Activated effector memory CD4-positive, alpha-beta T cell treated with anti-CD3 and anti-CD28 coated beads, Interleukin-2, amount 50 U/mL, for 16 hours (primary cell): ENCODE measurements around the gene MBD1.
"Not testable (repeated sequence)": the region's sequence is repeated elsewhere in the genome, so short reads cannot be mapped to it uniquely, and the experiment has no call there.

ENCODE experiments used
- DNase-seq: peaks from one replicate; pipeline ENCODE4 v3.0.0-alpha.2; 2020

The MBD1 gene

DNA sequence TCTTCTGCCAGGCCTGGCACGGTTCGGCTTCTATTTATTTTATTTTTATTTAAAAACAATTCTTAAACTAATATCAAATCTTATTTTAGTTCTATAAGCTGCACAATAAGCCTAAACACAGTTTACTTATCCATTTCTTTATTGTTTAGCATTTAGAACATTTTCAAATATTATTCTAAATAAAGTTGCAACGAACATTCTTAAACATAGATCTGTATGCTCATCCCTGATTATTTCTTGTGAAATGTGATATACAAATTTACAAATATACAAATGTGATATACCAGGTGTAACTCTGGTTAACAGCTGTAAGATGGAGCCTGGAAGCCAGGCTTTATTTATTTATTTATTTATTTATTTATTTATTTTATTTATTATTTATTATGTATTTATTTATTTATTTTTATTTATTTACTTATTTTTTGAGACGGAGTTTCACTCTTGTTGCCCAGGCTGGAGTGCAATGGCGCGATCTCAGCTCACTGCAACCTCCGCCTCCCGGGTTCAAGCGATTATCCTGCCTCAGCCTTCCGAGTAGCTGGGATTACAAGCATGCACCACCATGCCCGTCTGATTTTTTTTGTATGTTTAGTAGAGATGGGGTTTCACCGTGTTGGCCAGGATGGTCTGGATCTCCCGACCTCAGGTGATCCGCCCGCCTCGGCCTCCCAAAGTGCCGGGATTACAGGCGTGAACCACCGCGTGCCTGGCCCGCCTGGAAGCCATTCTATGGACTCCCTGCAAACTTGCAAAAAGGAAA, 7.2 kb upstream of the MBD1 start:
- DNase-seq: not testable (repeated sequence)

DNA sequence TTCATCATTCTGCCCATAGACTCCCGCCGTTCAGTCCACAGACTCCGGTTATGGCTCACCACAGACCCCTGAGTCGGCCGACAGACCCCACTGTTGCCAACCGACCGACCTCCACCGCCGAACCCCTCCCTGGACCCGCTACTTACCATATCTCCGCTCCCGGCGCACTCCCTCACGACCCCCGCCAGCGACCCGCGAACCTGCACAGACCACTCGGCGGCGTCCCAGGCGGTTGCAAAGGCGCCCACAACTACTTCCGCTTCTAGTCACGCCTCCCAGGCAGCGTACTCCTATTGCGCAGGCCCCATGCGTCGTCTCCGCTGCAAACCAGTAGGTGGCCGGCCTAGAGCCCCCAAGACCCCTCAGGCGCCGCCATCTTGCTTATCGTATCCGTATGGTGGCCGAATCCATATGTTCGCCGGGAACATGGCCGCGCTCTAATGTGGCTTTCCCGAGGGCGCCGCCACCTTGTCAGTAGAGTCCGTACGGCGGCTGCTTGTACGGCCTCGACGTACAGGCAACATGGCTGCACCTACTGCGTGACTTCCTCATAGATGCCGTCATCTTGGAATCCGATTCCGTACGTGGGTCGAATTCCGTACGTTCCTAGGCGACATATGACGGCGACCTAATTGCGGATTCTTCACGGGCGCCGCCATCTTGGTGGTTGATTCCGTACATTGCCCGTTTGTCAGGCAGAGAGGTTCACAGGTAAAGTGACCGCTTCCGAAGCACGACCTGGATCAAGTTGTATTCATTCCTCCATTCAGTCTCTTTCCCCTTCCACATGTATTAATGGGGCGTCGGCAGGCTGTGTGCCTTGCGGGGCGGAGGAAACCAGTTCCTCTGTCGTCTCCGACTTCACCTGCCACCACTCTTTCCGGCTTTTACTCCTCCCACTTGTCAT, 6.4 kb upstream of the MBD1 start, which contains the start of gene CXXC1:
CXXC1 (minus strand) TSS at position 252 of the 907 bp plus-strand sequence; CDS start at position 149, 103 bp downstream.
- peak; percentile 99 for DNase-seq

DNA sequence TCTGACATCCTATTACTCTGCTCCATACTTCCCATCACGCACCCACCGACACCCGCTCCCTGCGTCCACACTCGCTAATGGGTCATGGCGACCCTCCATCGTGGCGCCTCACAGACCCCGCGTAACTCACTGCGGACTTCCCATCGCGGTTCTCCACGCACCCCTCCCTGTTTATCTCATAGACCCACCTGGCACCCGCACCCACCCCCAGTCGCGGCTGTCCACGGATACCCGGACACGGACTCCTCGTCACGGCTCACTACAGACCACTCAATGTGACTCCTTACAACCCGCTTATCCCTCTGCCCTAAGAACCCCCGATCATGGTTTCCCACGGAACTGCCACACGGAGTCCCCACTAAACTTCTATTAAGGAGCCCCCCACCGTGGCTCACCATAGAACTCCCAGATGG, 5.7 kb upstream of the MBD1 start:
- DNase-seq: no peak

DNA sequence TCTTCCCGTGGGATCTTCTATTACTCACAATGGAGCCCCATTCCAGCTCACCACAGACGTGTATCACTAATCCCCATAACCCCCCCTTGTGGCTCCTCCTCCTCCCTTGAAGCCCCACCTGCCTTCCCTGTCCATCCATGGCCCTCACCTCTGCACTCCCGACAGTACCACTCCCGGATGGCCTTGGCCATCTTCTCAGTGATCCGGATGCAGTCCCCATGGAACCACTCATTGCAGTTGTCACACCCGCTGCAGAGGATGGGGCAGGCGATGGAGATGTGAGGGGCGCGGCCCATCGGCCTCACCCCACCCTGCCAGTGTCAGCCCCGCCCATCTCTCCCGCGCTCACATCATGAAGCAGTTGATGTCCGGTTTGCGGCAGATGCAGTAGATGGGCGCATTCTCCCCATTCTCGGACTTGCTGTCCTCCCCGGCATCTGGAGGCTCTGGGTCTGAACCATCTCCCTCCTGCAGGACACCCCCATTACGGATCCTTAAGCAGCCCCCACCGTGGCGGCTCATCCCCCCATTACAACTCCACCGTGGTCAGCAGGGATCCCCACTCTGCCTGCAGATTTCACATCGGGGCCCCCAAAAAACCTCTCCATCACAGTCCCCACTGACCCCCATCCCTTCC, 5.2 kb upstream of the MBD1 start:
- no peak for DNase-seq

DNA sequence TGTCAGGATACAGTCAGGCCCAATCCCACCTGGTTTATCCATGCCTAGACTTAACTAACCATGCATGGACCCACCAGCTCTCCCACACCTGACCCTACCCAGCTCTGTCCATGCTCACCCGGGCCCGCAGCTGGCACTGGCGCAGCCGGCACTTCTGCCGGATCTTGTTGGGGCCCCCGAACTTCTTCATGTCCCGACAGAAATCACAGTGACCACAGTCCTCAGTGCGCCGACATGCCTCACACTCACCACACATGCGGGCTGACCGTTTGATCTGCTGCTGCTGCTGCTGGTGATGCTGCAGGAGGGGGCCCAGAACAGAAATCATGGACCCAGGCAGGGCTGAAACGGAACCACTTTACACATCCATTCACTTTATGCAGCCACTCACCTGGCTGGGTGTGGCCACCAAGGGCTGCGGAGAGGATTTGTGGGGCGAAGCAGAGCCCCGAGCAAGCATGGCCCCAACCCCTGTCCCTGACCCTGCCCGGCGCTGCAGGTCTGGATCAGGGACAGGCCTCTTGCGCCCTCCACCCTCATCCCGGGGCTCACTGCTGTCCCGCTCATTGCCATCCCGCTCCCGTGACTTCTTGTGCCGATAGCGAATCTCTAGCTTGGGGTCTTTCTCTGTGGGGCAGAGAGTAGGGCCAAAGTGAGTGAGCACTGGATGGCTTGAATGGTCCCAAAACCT, 4.5 kb upstream of the MBD1 start:
- DNase-seq: no peak

DNA sequence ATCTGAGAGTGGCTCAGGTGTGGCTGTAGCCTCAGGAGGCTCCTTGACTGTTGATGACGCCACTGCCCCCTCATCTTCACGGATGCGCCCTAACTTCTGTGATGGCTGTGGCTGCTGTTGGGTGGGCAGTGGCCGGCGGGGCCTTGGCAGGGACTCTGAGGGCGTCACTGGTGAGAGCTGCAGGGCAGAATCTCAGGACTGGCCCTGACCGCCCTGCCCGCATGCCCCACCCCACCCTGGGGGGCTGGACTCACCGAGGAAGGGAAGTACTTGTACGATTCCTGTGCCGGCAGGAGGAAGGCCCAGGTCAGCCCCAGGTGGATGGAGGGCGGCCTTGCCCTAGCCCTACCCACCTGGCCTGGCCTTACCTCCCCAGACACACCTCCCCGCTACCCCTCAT, 3.7 kb upstream of the MBD1 start:
- no peak for DNase-seq

DNA sequence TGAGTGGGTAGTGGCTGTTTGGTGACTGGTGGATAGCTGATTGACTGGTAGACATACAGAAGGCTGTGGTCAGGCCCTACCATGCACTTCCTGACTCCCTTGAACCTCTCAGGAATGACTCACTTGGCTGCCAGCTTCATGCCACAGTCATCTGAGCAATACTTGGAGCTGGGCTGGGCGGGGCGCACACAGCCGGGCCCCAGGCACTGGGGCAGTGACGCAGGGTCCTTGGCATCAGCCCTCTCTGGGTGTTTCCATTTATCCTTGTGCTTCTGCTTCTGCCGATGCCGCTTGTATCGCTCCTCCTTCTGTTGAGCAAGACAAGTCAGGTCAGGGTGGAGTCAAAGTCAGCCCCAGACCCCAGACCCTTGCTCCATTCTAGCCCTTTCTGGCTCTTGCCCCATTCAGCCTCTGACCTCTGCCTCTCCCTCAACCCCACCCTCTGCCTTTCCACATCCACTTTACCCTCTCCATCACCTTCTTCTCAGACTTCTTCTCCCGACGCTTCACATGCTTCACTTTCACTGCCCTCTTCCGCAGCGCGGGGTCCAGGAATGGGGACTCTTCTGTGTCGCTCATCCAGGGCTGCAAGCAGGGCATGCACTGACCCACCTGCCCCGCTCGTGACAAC, 3.0 kb upstream of the MBD1 start:
- no peak for DNase-seq

DNA sequence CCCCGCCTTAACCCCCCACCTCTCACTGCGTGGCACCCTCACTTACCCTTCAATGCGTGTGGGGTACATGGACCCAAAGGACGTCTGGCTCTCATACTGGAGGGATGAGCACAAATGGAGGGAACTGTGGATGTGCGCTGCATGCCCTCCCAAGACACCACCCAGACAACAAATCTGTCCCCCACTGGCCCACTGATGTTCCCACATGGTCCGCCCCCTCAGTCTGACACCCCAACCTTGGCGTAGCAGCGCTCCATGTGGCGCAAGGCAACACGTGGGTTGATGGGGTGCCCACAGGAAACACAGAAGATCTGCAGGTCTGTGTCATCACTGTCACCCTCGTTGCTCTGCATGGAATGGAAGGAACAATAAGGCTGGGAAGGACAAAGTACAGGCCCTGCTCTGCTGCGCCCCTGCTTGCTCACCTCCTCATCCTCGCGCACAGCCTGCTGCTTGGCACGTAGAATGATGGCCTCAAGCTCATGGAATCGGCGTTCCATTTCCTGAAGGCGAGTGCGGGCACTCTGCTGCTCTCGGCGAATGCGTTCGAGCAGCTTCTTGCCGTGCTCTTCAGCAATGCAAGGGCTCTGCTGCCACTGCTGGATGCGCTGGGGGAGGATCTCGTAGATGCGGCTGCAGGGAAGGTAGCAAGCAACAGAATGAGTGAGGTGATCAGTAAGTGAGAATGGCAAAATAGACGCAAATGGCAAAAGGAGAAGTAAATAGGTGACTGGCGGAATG, 2.3 kb upstream of the MBD1 start:
- DNase-seq: no peak

DNA sequence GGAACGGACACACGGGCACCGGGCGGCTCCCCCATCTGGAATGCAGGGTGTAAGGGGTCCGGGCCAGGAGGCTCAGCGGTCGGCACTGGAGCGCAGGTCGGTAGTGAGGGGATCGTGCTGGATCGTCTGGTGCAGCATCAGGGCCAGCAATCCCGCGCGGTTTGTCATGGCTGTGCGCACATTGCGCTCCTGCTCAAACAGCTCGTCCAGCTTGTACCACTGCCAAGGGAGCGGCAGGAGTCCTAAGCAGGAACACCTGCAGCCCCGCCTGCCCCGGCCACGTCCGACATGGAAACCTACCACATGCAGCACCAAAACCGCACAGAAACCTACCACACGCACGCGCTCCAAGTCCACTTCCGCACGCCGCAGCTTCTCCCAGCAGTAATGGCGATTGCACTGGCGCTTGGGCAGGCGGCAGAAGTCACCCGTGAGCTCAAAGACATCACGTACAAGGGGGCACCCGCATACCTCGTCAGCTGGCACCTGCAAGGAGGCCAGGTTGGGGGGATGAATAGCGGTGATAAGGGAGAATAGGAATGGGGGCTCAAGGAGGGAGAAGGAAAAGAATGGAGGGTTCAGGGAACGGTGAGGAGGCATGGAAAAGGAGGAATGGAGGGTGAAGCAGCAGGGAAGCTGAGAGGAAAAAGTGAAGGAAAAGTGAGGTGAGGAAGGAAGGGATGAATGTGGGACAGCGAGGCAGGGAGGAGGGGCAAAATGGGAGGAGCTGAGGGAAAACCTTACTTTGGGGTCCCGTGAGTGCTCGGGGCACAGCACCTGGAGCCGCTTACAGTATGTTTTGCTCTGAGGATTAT, 1.4 kb upstream of the MBD1 start:
- no peak for DNase-seq

DNA sequence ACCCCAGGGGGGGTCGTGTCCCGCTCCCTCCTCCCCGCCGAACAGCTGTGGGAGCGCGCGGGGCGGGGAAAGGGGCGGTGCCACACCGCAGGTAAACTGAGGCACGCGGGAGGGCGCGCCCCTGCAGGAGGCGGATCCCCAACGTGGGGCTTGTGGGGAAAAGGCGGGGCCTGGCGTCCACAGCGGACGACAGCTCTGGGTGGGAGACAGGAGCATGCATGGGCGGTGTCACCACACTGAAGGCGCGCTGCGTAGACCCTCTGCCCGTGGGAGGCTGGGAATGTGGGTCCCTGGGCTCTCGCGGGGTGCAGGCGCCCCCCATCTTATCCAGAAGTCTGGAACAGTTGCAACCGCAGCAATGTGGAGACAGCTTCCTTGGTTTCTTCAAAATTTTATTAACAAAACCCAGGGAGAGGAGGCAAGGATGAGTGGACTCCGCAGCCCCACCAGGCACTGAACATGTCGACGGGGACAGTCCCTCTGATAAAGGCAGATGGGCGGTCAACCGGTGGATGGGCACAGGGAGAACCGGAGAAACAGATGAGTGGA, 723 bp upstream of the MBD1 start:
- no peak for DNase-seq

DNA sequence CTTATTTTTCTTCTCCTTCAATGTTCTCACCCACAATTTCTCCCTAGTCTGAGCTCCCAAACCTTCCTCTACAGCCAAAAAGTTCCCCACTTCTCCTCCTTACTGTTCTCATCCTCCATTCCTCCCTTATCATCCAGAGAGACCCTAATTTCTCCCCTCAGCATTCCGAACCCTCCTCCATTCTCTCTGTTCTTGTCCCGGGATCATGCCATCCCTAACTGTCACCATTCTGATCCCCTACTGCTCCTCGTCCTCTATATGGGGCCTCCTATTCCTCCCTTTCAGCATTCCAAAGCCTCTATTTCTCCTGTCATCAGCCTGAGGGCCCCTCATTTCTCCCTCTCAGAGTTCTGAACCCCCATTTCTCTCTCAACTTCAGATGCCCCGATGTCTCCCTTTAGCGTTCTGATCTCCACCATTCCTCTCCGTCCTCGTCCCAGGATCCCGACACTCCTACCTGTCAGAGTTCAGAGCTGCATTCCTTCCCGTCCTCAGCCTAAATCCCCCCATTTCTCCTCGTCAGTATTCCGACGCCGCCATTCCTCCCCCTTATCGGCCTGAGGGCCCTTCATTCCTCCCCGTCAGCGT, 522 bp downstream of the MBD1 start:
- DNase-seq: no peak

DNA sequence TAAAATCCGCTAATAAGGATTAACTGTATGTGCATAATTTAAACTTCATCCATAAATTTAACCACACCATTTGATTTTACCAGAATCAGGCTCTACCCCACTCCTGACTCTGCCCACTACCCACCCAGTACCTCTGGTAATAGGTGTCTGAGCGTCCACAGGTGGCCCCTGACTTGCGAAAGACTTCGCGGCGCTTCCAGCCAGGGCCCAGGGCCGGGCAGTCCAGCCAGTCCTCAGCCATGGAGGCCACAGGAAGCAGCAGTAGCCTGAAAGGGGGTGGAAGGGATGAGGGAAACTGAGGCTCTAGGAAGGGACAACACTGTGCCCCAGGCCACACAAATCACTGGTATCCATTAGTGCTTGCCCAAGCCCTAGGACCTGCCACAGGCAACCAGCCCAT, 1.6 kb downstream of the MBD1 start:
- no peak for DNase-seq

DNA sequence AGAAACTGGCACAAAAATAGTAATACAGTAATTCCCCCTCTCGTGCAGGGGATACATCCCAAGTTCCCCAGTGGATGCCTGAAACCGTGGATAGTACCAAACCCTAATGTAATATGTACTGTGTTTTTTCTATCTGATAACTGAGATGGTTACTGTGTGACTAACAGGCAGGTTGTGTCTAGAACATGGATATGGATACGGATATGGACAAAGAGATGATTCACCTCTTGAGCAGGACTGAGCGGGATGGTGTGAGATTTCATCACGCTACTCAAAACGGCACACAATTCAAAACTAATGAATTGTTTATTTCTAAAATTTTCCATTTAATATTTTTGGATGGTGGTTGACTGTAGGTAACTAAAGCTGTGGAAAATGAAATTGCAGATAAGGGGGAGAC, 3.4 kb downstream of the MBD1 start:
- DNase-seq: no peak

DNA sequence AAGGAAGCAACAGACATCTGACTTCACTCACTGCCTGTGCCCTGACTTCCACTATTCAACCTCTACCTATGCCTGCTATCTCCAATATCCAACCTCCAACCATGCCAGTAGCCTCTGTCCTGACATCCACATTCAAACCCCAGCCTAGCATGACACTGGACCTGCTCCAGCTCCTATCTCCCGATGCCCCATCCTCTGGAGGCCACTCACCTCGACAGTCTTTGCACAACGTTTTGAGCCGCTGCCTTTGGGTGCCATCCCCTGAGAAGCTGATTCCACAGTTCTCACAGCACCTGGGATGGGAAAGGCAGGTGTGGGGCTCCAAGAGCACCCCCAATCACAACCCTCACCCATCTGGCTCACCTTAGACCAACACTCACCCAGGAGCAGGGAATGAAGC, 4.9 kb downstream of the MBD1 start:
- no peak for DNase-seq

DNA sequence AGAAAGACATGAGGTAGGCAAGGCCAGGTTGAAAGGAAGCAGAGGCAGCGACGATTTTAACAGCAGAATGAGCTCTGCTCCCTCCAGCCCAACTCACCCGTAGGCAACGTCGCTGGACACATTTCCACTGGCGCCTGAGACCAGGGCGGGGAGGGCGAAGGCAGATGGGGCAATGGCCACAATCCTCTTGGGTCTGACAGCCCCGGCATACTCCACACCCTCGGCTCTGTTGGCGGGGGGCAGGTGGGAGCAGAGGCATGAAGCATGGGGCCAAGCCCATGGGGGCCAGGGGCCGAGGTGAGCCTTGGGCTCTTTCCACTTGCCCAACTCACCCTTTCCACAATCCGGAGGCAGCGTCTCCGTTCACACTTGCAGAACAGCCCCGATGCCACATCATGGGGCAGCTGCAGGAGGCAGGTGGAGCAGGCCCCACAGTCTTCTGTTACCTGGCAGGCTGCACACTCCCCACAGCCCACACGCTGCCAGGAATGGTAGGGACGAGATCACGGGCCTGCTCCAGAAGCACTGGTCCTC, 5.8 kb downstream of the MBD1 start:
- no peak for DNase-seq

DNA sequence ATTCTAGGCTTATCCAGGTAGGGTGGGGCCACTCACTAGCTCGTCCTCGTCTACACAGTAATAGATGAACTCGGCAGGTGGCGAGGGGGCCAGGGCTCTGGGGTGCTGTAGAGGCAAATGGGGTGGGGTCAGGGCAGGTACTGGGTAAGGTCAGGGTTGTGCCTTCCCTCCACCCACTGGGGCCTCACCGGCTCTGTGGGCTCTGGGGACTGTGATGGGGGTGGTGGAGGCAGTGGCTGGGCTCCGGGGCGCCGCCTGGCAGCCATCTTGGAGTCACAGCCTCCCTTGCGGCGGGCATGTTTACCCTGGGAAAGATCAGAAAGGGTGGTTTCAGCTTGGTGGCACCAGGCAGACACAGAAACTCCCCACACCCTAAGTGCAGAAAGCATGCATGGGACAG, 6.4 kb downstream of the MBD1 start:
- no peak for DNase-seq

DNA sequence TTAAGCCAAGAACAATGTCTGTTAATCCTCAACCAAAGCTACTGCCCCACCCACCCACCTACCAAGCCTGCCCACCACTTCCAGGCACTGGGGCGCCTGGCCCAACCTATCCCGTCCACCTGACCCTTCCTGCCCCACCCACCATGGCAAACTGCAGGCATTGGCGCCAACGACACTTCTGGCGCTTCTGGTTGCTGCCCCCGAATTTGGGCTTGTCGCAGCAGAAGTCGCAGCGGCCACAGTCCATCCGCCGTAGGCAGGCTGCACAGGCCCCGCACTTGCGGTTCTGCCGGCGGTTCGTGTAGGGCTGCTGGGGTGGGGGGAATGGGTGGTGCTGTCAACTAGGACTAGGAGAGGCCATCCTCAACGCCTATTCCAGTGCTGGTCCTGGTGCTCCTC, 7.3 kb downstream of the MBD1 start:
- DNase-seq: no peak

DNA sequence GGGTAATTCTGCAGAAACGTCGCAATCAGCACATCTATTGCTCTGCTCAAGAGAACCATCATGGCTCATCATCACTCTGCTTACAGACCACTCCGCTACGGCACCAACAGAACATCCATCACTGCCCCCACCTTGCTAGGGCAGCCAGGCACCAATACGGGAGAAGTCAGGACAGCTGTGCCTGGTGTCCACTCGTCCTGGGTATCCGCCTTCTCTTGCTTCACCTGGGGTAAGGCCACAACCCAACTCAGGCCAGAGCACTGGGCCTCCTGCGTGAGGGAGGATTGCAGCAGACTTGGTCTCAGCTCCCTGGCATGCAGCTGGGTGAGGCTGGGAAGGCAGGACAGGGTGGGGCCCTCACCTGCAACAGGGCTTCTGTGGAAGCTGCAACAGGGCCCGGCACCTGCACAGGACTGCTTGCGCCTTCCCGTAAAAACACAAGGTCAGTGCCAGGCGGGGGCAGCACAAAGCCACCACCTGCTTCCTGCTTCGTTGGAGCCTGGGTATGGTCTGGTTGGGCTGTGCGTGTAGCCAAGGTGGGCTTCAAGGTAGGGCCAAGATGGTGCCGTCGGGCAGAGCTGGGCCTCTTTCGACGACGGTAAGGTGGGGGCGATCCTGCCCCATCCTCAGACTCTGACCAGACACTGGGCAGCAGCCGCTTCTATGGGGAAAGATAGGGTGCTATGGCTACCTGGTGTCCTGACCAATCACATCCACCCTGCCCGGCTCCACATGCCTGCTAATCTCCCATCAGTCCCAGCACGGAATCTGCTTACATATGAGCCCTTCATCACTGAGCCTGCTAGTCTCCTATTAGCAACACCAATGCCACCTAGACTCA, 7.9 kb downstream of the MBD1 start:
- no peak for DNase-seq

DNA sequence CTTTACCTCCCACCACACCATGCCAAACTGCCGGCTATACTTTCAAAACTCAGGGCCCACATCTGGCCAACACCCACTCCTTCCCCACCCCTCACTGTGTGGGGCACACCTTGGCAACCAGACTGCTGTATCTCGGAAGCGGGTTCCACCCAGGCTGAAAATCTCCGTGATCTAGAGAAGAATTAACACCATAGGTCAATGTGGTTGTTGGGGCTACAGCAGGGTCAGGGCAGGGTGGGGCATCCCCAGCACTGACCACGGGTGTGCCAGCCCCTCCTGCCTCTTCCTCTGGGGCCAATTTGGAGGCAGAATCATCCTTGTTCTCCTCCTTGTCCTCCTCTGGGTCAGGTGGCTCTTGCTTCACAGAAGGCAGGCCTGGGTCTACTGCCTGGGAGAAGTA, 8.8 kb downstream of the MBD1 start:
- DNase-seq: no peak
